SH-SY5Y (cell line): Measurements from ENCODE around the gene DHCR7.

ENCODE experiments used
- GATA2 ChIP-seq: IDR thresholded peaks from 2 replicates; pipeline ENCODE4 v1.6.1; 2011; ENCODE audit warnings: mild to moderate bottlenecking, low read depth, low read length
- GATA3 ChIP-seq: IDR thresholded peaks from 2 replicates; pipeline ENCODE4 v1.6.1; 2011; ENCODE audit warnings: low read depth, mild to moderate bottlenecking, low read length, moderate library complexity

- TF ChIP-seq GATA2 (no peak), GATA3 (no peak)
Measured at GRCh38 chr11:71466358-71466757, 18.2 kb upstream of the DHCR7 start.
